A549 (cell line): ENCODE data around the gene STARD13.

Source experiments
- RFX5 ChIP-seq: fragments of 450-650 bp; IDR thresholded peaks from 2 replicates; pipeline ENCODE4 v1.7.1; 2014; ENCODE audit warnings: antibody characterized with exemption, mild to moderate bottlenecking, moderate library complexity
- TF ChIP-seq, protein P1 (sequence below): fragments of >200 bp; sonication (Bioruptor Twin); formaldehyde crosslinking; IDR thresholded peaks from 3 replicates; pipeline ENCODE4 v1.5.1; 2016
- TF ChIP-seq, protein P2 (sequence below): fragments of 450-650 bp; IDR thresholded peaks from 2 replicates; pipeline ENCODE4 v1.6.1; 2014; ENCODE audit warnings: antibody characterized with exemption

DNA sequence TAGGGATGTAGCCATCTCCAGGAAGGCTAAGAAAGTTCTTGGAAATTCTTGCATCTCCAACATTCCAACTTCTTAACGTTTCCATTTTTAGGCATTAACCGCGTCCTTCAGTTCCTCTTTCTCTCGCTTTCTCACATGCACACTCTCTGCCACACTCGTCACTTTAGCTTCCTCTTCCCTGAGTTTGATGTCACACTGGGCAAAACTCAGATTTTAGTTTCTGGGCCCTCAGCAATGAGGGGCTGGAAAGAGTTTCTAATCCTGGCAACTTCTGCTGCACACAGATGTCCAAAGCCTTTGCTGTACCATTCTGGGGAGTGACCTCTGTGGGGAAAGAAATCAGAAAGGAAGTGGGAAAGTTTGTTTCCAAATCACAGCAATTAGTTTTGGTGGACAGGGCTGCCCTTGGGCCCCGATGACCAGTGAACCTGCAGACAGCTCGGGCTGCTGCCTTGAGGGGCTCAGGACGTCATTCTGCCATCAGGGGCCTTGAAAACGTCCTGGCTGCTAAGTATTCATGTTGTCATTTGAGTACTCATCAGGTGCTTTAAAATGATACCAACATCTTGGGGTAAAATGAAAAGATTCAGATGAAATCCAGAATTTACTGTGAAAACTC is 180.1 kb downstream of the STARD13 start:
- no peak for TF ChIP-seq RFX5
- TF ChIP-seq, protein P1, sequence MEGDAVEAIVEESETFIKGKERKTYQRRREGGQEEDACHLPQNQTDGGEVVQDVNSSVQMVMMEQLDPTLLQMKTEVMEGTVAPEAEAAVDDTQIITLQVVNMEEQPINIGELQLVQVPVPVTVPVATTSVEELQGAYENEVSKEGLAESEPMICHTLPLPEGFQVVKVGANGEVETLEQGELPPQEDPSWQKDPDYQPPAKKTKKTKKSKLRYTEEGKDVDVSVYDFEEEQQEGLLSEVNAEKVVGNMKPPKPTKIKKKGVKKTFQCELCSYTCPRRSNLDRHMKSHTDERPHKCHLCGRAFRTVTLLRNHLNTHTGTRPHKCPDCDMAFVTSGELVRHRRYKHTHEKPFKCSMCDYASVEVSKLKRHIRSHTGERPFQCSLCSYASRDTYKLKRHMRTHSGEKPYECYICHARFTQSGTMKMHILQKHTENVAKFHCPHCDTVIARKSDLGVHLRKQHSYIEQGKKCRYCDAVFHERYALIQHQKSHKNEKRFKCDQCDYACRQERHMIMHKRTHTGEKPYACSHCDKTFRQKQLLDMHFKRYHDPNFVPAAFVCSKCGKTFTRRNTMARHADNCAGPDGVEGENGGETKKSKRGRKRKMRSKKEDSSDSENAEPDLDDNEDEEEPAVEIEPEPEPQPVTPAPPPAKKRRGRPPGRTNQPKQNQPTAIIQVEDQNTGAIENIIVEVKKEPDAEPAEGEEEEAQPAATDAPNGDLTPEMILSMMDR: no peak
- TF ChIP-seq, protein P2, sequence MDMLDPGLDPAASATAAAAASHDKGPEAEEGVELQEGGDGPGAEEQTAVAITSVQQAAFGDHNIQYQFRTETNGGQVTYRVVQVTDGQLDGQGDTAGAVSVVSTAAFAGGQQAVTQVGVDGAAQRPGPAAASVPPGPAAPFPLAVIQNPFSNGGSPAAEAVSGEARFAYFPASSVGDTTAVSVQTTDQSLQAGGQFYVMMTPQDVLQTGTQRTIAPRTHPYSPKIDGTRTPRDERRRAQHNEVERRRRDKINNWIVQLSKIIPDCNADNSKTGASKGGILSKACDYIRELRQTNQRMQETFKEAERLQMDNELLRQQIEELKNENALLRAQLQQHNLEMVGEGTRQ: no peak
